ENCODE results near the gene SFXN5.
"Not testable (repeated sequence)": the region's sequence is repeated elsewhere in the genome, so short reads cannot be mapped to it uniquely, and the experiment has no call there.

SFXN5 gene

DNA sequence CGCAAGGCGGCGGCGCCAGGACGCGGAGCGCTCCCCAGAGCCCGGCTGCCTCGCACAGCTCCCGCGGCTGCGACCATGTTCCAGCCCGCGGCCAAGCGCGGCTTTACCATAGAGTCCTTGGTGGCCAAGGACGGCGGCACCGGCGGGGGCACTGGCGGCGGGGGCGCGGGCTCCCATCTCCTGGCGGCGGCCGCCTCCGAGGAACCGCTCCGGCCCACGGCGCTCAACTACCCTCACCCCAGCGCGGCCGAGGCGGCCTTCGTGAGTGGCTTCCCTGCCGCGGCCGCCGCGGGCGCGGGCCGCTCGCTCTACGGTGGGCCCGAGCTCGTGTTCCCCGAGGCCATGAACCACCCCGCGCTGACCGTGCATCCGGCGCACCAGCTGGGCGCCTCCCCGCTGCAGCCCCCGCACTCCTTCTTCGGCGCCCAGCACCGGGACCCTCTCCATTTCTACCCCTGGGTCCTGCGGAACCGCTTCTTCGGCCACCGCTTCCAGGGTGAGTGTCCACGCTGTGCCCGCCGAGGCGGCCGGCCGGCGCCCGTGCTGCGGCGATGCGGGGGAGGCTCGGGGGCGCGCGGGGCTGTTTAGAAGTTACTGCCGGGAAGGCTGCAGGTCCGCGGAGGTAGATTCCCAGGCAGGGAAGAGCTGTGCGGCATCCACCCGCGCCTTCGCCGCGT, 153.5 kb downstream of the SFXN5 start:
- no peak for DNase-seq

DNA sequence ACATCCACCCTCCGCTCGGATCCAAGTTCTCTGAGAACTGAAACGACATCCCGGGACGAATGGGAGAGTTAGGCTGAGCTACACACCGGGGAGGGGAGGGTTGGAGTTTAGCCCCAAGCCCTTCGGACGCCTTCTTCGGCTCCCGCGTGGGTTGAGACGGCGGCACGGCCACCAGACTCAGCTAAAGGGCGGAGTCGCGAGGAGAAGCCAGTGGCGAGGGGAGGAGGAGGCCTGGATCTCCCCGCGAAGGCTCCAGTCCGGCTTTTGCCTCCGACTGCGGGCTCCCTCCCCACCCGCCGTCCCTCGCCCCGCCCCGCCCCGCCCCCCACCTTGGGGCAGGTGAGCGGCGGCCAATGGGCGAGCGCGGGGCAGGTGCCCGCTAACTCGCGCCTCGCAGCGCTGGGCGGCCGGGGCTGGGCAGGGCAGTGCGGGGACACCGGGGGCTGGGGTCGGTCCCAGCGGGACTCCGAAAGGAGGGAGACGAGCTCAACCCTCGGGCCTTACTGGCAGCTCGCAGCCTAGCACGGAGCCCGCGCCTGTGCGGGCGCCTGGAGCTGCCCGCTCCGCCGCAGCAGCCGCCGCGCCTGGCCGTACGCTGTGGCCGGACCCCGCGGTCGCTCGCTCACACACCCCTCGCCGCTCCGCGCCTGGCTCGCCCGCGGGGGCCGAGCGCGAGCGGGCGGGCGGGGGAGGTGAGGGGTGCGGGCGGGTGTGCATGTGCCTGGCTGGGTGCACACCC, 154.2 kb downstream of the SFXN5 start, which contains the start of gene EMX1:
Gene EMX1, plus strand, starts transcription at position 382 of the 739 bp plus-strand sequence. Its CDS starts 334 bp downstream, at position 716.
- DNase-seq: peak; percentile 79

GRCh38 chr2:72916743-72917137, 154.8 kb downstream of the SFXN5 start:
- DNase-seq: no peak

DNA sequence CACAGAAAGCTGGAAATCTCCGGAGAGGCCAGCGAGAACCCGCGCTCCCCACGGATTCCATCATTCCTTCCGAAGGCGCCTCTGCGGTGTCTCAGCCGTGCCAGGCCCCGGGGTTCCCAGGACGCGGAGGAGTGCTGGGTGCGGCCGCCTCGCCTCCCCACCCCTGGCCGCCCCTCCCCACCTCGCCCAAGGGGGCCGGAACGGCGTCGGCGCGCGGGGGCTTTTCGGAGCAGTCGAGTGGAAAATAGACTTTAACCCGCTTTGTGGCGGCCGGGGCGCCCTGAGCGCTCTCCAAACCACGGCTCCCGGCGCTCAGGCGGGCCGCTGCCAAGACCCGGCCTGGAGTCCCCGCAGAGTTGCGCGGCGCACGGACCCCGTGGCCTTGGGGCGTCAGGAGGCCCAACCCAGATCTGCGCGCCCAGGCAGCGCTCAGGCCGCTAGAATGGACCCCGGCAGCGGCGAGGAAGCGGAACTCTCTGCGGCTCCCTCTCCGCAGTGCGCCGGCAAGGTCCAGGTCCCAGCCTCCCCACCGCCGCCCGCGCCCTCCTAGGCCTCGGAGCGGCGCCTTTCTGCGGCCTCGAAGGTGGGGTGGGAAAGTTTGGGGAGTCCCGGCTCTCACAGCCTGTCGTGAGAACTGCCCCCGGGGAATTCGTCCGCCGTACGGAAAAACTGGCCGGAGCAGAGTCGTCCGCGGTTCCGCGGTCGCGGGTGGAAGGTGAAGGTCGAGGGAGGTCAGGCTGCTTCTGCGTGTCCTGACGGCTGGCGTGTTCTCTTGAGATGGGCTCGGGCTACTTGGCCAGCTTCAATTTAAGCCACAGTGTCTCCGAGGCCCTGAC, 155.4 kb downstream of the SFXN5 start:
- peak; percentile 45 for DNase-seq

DNA sequence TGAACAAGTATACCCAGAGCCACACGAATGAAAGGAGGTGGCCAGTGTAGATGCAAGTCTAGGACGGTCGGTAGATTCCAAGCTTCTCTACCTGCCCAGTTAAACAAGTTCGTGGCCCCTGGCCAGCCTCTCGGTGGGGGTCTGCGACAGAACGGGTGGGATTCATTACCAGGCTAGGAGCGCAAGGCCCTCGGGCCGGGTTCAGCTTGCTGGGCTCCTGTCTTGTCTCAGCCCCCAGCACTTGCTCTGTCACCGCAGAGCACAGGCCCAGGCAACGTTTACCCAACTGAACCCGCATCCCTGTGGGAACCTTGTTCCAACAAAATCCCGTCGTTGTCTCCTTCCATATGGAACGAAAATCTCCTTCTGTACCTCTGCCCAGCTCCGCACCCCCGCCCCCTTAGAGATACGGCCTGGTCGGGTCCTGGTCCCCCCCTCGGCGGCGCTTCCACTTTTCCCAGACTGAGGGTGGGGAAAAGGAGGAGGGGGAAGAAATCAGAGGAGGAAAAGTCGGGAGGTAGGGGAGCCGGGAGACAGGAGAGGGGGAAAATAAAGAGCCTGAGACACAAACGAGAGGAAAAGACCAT, 156.1 kb downstream of the SFXN5 start:
- DNase-seq: no peak

- DNase-seq: no peak
Observed at GRCh38 chr2:72914589-72915319, 156.8 kb downstream of the SFXN5 start.

GRCh38 chr2:72914206-72914559, 157.3 kb downstream of the SFXN5 start:
- no peak for DNase-seq

DNA sequence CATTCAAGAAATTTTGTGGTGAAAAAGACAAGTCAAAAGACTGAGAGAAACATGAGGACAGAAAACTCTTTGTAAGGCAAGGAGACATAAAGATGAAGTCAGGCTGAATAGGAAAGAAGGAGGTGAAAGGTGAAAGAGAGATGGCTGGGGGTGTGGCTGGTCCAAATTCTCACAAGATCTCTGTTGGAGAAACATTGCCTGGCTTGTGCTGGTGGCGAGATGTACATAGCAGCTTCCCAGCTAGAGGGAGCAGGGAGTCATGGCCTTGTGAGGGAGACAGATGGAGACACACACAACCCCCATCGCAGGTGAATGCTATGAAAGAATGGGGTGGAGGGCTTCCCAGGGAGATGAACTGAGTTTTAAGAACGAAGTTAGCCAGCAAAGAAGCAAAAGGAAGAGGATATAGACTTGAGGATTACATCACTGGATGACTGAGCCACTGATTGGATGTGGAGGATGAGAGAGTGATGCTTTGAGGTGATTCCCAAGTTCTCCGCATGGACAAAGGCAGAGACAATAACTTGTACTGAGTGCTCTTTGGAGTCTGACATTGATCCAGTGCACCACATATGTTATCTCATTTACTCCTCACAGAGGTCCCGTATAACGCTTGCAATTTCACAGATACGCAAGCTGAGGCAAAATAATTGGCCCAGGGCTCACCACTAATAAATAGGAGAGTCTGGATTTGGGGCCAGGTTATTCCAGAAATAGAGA, 157.9 kb downstream of the SFXN5 start:
- DNase-seq: no peak

- no peak for DNase-seq
Observed at GRCh38 chr2:72911256-72911655, 160.3 kb downstream of the SFXN5 start.

DNA sequence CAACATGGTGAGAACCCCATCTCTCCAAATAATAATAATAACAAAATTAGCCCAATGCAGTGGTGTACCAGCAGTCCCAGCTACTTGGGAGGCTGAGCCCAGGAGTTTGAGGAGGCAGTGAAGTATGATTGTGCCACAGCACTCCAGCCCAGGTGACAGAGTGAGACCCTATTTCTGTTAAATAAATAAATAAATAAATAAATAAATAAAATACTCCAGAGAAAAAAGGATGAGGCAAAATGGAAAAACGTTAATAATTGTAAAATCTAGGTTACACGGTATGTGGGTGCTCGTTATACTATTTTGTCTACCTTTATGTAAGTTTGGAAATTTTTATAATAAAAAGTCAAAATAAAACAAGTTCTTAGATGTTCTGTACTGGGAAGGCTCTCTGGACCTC, 162.8 kb downstream of the SFXN5 start:
- DNase-seq: no peak

GRCh38 chr2:72907369-72907768, 164.1 kb downstream of the SFXN5 start:
- not testable (repeated sequence) for DNase-seq

GRCh38 chr2:72901426-72901825, 170.1 kb downstream of the SFXN5 start:
- no peak for DNase-seq

DNA sequence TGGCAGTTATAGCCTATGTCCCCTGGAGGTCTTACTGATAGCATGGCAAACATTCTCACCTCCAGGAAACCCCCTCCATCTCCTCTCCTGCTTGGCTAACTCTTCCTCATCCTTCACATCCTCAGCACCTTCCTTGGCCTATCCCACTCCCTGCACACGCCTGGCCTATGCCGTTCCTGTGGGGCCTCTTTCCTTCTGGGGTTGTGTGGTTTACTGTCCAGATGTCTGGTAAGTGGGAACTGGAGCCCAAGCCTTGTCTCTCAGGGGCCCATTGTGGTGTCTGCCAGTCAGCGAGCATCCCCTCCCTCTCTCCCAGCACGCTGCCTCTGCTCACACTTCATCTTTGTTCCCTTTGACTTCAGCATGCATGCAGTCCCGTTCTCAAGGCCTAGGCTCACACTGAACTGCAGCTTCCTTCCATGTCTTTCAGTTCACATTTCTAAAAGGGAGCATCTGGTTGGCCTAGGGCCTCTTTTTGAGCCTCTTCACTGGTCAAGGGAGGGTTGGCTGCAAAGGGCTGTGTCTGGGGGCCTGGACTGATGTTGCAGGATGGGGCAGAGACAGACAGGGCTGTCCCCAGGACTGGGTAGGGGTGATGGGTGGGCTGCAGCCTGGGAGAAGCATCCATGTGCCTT, 171.2 kb downstream of the SFXN5 start:
- DNase-seq: no peak

GRCh38 chr2:72898585-72898906, 173.0 kb downstream of the SFXN5 start:
- no peak for DNase-seq

DNA sequence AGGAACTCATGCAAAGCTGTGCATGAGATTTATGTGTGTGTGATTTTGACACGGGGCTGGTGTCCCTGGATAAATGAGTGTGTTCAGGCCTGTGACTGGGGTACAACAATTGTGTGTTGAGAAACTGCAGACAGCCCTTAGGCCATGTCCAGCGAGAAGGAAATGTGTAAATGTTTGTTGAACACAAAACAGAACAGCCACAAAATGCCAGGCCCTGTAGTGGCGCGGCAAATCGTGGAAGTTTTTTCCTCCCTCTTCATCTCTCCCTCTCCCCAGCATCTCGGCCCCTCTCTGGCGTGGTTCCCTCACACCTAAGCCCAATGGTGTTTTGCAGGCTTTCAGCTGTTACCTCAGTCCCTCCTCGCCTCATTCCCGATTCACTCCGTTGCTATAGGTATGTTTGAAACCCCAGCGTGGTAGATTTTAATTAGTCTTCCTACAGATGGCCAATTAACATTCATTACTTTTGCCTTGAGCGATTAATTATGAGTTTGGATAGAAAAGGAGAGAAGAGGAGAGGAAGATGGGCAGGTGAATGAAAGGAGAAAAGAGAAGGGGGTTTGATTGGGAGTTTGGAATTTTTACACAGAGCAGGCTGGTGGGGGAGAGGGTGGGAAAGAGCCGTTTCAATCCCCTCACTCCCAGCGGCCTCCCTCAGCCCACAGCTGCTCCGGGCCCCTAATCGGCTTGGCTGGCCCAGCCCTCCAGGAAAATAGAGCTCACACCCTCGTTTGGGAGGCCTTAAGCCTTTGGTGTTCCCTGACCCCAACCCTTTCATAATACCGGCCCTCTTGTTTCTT, 173.5 kb downstream of the SFXN5 start:
- no peak for DNase-seq

- DNase-seq: no peak
Observed at GRCh38 chr2:72896446-72896845, 175.1 kb downstream of the SFXN5 start.

DNA sequence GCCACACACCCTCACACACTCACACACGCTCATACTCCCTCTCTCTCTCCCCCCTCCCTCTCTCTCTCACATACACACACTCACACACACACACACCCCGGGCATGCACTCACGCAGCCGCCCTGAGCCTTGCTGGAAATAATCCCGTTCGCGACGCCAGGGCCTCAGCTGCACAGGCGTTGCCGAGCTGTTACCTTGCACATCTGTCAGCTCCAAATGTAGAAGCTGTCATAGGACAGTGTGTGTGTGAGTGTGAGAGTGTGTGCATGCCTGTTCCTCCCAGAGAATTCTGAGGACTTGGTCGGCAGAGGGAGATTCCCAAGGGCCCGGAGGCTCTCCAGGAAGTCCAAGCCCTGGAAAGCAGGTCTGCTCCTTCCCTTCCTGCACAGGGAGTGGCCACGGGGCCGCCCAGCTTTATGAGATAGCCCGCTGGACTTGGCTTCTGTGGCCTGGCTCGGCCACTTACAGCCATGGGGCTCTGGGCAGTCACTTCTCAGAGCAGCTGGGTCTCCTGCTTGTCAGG, 175.7 kb downstream of the SFXN5 start:
- no peak for DNase-seq

GRCh38 chr2:72895154-72895553, 176.4 kb downstream of the SFXN5 start:
- no peak for DNase-seq

- no peak for DNase-seq
Observed at GRCh38 chr2:72894514-72894913, 177.0 kb downstream of the SFXN5 start.

DNA sequence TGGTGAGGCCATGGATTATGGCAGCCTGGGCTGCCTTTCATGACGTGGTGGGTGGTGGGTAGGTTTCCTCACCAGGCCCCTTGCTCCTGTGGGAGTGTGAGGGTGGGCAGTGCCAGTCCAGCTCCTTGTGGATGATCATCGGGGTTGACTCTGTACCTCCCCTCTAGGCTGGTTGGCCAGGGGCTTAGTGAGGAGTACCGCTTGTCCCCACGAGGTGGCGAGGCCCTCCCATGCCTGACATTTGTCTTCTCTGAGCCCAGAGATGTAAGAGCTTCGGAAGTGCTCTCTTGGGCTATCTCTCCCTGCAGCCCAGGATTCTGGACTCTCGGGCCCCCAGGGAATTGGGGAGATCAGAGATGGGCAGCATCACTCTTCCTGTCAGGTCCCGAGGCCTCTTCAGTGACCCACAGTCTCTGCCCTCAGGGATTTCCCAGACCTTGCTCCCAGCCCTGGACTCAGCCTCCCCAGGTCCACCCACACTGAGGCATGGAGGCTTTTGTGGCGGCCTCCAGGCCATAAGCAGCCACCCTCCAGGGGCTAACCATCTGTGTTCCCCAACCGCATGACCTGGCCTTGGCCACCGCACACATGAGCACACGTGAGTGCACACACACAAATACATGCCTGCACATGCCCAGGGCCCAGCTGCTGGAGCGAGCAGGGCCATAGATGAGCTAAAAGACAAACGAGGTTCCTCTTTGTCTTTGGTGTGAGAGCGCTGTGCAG, 177.8 kb downstream of the SFXN5 start:
- no peak for DNase-seq
